HEK293T (cell line): ENCODE results near the gene DOK4.

ENCODE experiments used
- BHLHE40 ChIP-seq: fragments of 450-650 bp; IDR thresholded peaks from 2 replicates; pipeline ENCODE4 v1.6.1; 2016; ENCODE audit warnings: mild to moderate bottlenecking, moderate library complexity, borderline replicate concordance
- L3MBTL2 ChIP-seq: fragments of 450-650 bp; conservative IDR thresholded peaks from 2 replicates; pipeline ENCODE4 v1.6.1; 2016; ENCODE audit warnings: mild to moderate bottlenecking
- PKNOX1 ChIP-seq: fragments of 450-650 bp; IDR thresholded peaks from 2 replicates; pipeline ENCODE4 v1.6.1; 2016
- SP1 ChIP-seq: fragments of 450-650 bp; IDR thresholded peaks from 2 replicates; pipeline ENCODE4 v1.6.1; 2017
- SUZ12 ChIP-seq: fragments of 450-650 bp; IDR thresholded peaks from 2 replicates; pipeline ENCODE4 v1.6.1; 2016; ENCODE audit warnings: mild to moderate bottlenecking
- TARDBP ChIP-seq: fragments of 450-650 bp; IDR thresholded peaks from 2 replicates; pipeline ENCODE4 v1.6.1; 2016
- ZNF384 ChIP-seq: fragments of 450-650 bp; IDR thresholded peaks from 2 replicates; pipeline ENCODE4 v1.6.1; 2016

- TF ChIP-seq BHLHE40 (no peak), ZNF384 (no peak), SP1 (no peak), L3MBTL2 (no peak), SUZ12 (no peak), PKNOX1 (0 out of 2 replicates have a peak, but pooled peaks have one; percentile 21), TARDBP (no peak)
Measured at GRCh38 chr16:57446531-57447185, 39.6 kb downstream of the DOK4 start.
